Kidney (tissue), 14 donors: ENCODE measurements around the gene POLR1D. TPM values are rescaled to one million over a fixed set of nuclear protein-coding genes. Genes with fewer than 3 reads are reported as not detected.

Experiments
- DNase-seq, 5 donors: peaks; one replicate each; pipeline ENCODE4 v3.0.0-alpha.2; 2013 to 2020
- FAIRE-seq: peaks from 2 replicates; lab custom pipeline; 2012; peaks lifted over from hg19 to GRCh38; lab: Jason Lieb, UNC
- H3K27ac ChIP-seq, 2 donors: one replicate each; pipeline ENCODE4 v1.7.0; 2013; ENCODE audit warnings: low read depth in 2 of 2, low read length in 2 of 2, inconsistent platforms in 1 of 2
- H3K27me3 ChIP-seq: one replicate; pipeline ENCODE4 v1.7.1; 2013; ENCODE audit warnings: low read length, inconsistent platforms; ENCODE audit not compliant: control insufficient read depth, insufficient read depth
- H3K36me3 ChIP-seq, 3 donors: one replicate each; pipeline versions ENCODE4 v1.7.0 to v1.7.1; 2013; ENCODE audit warnings: low read length in 3 of 3, control low read depth in 1 of 3, inconsistent platforms in 1 of 3; ENCODE audit not compliant: insufficient read depth in 3 of 3, control insufficient read depth in 2 of 3
- H3K4me1 ChIP-seq, 3 donors: one replicate each; pipeline versions ENCODE4 v1.7.0 to v1.7.1; 2013; ENCODE audit warnings: low read length in 3 of 3, inconsistent platforms in 1 of 3, low read depth in 1 of 3; ENCODE audit not compliant: control insufficient read depth in 2 of 3, insufficient read depth in 2 of 3
- H3K4me3 ChIP-seq, 3 donors: one replicate each; pipeline versions ENCODE4 v1.7.0 to v1.8.1; 2013; ENCODE audit warnings: low read length in 3 of 3, control low read depth in 1 of 3, inconsistent platforms in 1 of 3
- H3K9ac ChIP-seq, 3 donors: one replicate each; pipeline versions ENCODE4 v1.7.0 to v1.7.1; 2013; ENCODE audit warnings: low read length in 3 of 3, control low read depth in 1 of 3, inconsistent platforms in 1 of 3
- H3K9me3 ChIP-seq, 3 donors: one replicate each; pipeline versions ENCODE4 v1.7.0 to v1.7.1; 2013; ENCODE audit warnings: low read length in 3 of 3, control low read depth in 1 of 3, inconsistent platforms in 1 of 3; ENCODE audit not compliant: control insufficient read depth in 2 of 3, insufficient read depth in 1 of 3
- intact Hi-C: fragments of 100-400 bp; cut with DNase I; formaldehyde crosslinking; loops from one replicate; pipeline ENCODE4 v1.11.1; 2022
- polyA plus RNA-seq: library from polyadenylated mRNA; stranded (reverse); fragments of 350-450 nt; fragmentation: Illumina TruSeq; extraction: RNeasy Lipid Tissue Mini Kit (QIAGEN cat#74804); gene quantifications from one replicate; pipeline ENCODE4 v1.2.3, GENCODE V29; 2014; ENCODE audit warnings: low read depth, low replicate concordance; ENCODE audit not compliant: insufficient read depth
- total RNA-seq: library from RNA; stranded (reverse); fragmentation: NEBNext Ultra II Directional; extraction: Animal tissue kit (Norgen Biotek cat#: 25700); gene quantifications from one replicate; pipeline ENCODE4 v1.2.1, GENCODE V29; 2021
- TF ChIP-seq, protein P1 (sequence below): IDR thresholded peaks from 3 replicates; pipeline ENCODE4 v1.5.1; 2012; ENCODE audit warnings: mild to moderate bottlenecking, moderate library complexity, borderline replicate concordance; ENCODE audit not compliant: insufficient read depth; ENCODE audit errors: extremely low read depth
- donor health status: control.
- donor health status: control.
- donor health status: control.
- donor health status: control.
- donor health status: control.
- donor health status: DM: yes; HTN: yes; CAD: no.
- donor health status: Normal renal cell carcinoma (clear cell type).

Gene POLR1D
- total and polyA plus RNA-seq, 2 donors from 2014 or later = 72.8 to 124 TPM

DNA sequence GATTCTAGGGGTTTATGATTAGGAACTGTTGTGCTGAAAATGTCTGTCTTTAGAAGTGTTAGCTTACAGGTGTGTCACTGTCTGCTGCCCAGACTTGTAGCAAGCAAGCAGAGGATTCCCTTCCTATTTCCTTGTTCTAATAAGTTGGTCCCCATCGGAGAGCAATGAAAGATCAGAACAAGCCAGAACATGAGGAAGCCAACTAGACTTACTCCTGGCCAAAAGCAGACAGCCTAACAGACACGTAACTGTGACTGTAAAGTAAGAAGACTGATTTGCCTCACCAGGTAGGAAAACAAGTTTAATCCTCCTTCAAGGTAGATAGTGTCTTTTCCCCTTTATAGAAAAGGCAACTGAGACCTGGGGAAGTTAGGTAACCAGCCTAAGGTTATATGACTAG lies 12.5 kb downstream of the POLR1D start:
- Histone ChIP-seq H3K4me3 (no peak overlapping the region), H3K36me3 (no peaks in the 10 kb centered on the region), H3K9ac (no peak overlapping the region), H3K27me3 (no peaks in the 10 kb centered on the region), H3K27ac (no peak overlapping the region), H3K9me3 (no peaks in the 10 kb centered on the region), H3K4me1 (peaks cover 0 to 15% (median 4%) of the 10 kb centered on the region in 3 donors)
- FAIRE-seq = no peak
- DNase-seq = no peak
- TF ChIP-seq, protein P1, sequence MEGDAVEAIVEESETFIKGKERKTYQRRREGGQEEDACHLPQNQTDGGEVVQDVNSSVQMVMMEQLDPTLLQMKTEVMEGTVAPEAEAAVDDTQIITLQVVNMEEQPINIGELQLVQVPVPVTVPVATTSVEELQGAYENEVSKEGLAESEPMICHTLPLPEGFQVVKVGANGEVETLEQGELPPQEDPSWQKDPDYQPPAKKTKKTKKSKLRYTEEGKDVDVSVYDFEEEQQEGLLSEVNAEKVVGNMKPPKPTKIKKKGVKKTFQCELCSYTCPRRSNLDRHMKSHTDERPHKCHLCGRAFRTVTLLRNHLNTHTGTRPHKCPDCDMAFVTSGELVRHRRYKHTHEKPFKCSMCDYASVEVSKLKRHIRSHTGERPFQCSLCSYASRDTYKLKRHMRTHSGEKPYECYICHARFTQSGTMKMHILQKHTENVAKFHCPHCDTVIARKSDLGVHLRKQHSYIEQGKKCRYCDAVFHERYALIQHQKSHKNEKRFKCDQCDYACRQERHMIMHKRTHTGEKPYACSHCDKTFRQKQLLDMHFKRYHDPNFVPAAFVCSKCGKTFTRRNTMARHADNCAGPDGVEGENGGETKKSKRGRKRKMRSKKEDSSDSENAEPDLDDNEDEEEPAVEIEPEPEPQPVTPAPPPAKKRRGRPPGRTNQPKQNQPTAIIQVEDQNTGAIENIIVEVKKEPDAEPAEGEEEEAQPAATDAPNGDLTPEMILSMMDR = no peak
- intact Hi-C loops = no loop called here

DNA sequence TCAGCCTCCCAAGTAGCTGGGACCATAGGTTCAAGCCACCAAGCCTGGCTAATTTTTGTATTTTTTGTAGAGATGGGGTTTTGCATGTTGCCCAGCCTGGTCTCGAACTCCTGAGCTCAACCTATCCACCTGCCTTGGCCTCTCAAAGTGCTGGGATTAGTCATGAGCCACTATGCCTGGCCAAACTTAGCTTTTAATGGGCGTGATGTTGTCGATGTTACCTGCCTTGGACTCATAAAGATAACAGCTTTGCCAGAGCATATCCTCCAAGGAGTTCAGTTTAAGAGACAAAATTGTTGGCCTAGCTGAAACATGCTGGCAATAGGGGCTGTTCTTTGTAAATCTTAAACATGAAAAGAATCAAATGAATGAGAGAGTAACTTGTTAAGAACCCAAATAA lies 13.1 kb downstream of the POLR1D start:
- FAIRE-seq (no peak), DNase-seq (no peak)
- intact Hi-C loops = no loop called here
- H3K36me3 ChIP-seq = no peaks in the 10 kb centered on the region
- no peak overlapping the region for H3K27ac ChIP-seq
- no peak overlapping the region for H3K9ac ChIP-seq
- H3K9me3 ChIP-seq = no peaks in the 10 kb centered on the region
- H3K27me3 ChIP-seq = no peaks in the 10 kb centered on the region
- TF ChIP-seq, protein P1 = no peak
- H3K4me3 ChIP-seq = no peak overlapping the region
- H3K4me1 ChIP-seq = peaks cover 0 to 15% (median 4%) of the 10 kb centered on the region in 3 donors

DNA sequence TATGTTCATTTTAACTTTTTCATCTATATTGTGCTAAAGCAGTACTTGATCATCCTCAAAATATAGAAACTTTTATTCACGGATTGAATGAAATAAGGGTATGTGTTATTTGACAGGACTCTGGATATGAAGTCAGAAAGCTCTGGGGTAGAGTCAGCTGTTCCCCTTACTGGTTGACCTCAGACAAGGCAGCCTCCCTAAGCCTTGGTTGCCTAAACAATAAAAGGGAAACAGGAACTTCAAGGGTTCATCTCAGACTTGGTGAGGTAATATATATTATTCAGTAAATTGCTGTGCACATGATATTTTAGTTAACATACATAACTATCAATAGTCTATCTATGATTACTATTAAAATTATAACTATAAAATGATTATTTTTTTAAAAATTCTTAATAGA lies 13.6 kb downstream of the POLR1D start:
- FAIRE-seq (peak; percentile 70), DNase-seq (no peak)
- Histone ChIP-seq H3K9me3 (no peaks in the 10 kb centered on the region), H3K36me3 (no peaks in the 10 kb centered on the region), H3K4me1 (peaks cover 0 to 15% (median 4%) of the 10 kb centered on the region in 3 donors), H3K27ac (no peak overlapping the region), H3K27me3 (no peaks in the 10 kb centered on the region), H3K9ac (no peak overlapping the region), H3K4me3 (no peak overlapping the region)
- TF ChIP-seq, protein P1 = no peak
- intact Hi-C loops = no loop called here

DNA sequence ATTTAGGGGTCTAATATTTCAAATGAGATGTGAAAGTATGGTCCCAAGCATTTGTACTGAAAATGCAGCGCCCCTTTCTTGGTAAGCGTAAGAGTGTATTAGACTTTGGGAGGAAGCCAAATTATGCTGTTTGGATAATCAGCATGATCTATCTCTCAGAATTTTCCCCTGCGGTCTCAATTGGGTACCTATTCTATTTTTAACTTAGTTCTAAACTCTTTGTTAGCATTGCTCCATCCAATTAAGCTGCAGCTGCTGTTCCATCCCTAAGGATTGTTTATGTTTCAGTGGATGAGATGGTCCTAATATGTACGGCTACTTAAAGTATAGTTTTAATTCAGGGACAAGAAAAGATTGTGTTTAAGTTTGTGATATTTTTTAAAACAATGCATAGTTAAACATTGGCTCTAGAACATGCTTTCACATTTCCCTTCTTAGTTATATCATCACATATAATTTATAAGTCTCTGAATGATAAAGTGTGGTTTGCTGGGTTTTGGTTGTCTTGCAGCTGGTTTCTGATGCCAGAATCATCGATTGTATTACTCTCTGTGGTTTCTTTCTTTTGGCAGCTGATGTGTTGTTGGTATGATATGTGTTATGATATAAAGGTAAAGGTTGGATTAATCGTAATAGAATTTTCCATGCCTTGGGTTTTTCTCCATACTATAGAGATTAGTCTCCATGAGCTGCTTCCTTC lies 15.0 kb downstream of the POLR1D start:
- intact Hi-C loops = no loop called here
- no peaks in the 10 kb centered on the region for H3K27me3 ChIP-seq
- DNase-seq = no peak
- no peak for FAIRE-seq
- no peak overlapping the region for H3K4me3 ChIP-seq
- H3K4me1 ChIP-seq = peaks cover 0 to 17% (median 4%) of the 10 kb centered on the region in 3 donors
- H3K36me3 ChIP-seq = no peaks in the 10 kb centered on the region
- no peaks in the 10 kb centered on the region for H3K9me3 ChIP-seq
- H3K27ac ChIP-seq = no peak overlapping the region
- TF ChIP-seq, protein P1 = no peak
- H3K9ac ChIP-seq = no peak overlapping the region
